GM12892 (cell line): ENCODE measurements around the gene ABCC1.

ENCODE experiments used
- POLR2A ChIP-seq: IDR thresholded peaks from 2 replicates; pipeline ENCODE4 v1.6.1; 2011; ENCODE audit warnings: low read depth, low read length, control low read depth
- POLR2AphosphoS5 ChIP-seq: IDR thresholded peaks from 2 replicates; pipeline ENCODE4 v1.6.1; 2011; ENCODE audit warnings: low read depth, low read length, control low read depth
- TAF1 ChIP-seq: IDR thresholded peaks from 2 replicates; pipeline ENCODE4 v1.6.1; 2011; ENCODE audit warnings: low read depth, mild to moderate bottlenecking, control low read depth, low read length, borderline replicate concordance

- no peak for TF ChIP-seq POLR2A
- no peak for TF ChIP-seq POLR2AphosphoS5
- TF ChIP-seq TAF1, result no peak
Measured at GRCh38 chr16:16109453-16110110, 160.2 kb downstream of the ABCC1 start.
